Parathyroid adenoma (tissue), 2 donors: ENCODE data around the gene ASL.
"Not testable (repeated sequence)": the region's sequence is repeated elsewhere in the genome, so short reads cannot be mapped to it uniquely, and the experiment has no call there.

Experiments
- H2AFZ ChIP-seq: fragments of 300-600 bp; sonication (generic); one replicate; pipeline ENCODE4 v1.7.0; 2017; ENCODE audit warnings: antibody characterized with exemption, mild to moderate bottlenecking
- H3K27ac ChIP-seq: fragments of 300-600 bp; sonication (generic); one replicate; pipeline ENCODE4 v1.7.0; 2017
- H3K27me3 ChIP-seq: fragments of 300-600 bp; sonication (generic); one replicate; pipeline ENCODE4 v1.7.0; 2017; ENCODE audit warnings: low read length; ENCODE audit not compliant: control insufficient read depth, insufficient read depth
- H3K36me3 ChIP-seq: fragments of 300-600 bp; sonication (generic); one replicate; pipeline ENCODE4 v1.7.0; 2017; ENCODE audit warnings: low read length; ENCODE audit not compliant: control insufficient read depth, insufficient read depth
- H3K4me1 ChIP-seq: fragments of 300-600 bp; sonication (generic); one replicate; pipeline ENCODE4 v1.7.0; 2017; ENCODE audit warnings: control low read depth
- H3K4me2 ChIP-seq: fragments of 300-600 bp; sonication (generic); one replicate; pipeline ENCODE4 v1.7.0; 2017; ENCODE audit warnings: low read length
- H3K4me3 ChIP-seq: fragments of 300-600 bp; sonication (generic); one replicate; pipeline ENCODE4 v1.7.0; 2017; ENCODE audit warnings: low read depth, low read length
- H3K79me2 ChIP-seq: fragments of 300-600 bp; sonication (generic); one replicate; pipeline ENCODE4 v1.7.0; 2017; ENCODE audit warnings: control low read depth
- H3K9ac ChIP-seq: fragments of 300-600 bp; sonication (generic); one replicate; pipeline ENCODE4 v1.7.0; 2017; ENCODE audit warnings: mild to moderate bottlenecking
- H3K9me3 ChIP-seq: fragments of 300-600 bp; sonication (generic); one replicate; pipeline ENCODE4 v1.7.0; 2017; ENCODE audit warnings: low read length; ENCODE audit not compliant: control insufficient read depth
- TF ChIP-seq, protein P1 (sequence below): fragments of 300-600 bp; sonication (generic); IDR thresholded peaks from one replicate; pipeline ENCODE4 v1.7.0; 2017; ENCODE audit warnings: antibody characterized with exemption, mild to moderate bottlenecking
- donor health status: primary hyperparathyroidism.

The ASL gene

DNA sequence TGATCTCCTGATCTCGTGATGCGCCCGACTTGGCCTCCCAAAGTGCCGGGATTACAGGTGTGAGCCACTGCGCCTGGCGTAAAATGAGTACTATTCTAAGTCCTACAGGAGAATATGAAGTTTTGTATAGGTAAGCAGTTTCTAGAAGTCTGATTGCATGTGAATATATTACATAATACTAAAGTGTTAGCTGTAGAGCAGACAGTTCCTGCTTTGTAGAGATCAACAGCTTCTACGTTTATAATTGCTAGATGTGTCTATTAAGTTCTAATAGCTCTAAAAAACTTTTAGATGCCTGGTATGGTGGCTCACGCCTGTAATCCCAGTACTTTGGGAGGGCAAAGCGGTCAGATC, 47.5 kb downstream of the ASL start:
- H3K4me2 ChIP-seq = no peak overlapping the region
- H3K4me3 ChIP-seq = no peak overlapping the region
- no peaks in the 10 kb centered on the region for H3K27me3 ChIP-seq
- TF ChIP-seq, protein P1, sequence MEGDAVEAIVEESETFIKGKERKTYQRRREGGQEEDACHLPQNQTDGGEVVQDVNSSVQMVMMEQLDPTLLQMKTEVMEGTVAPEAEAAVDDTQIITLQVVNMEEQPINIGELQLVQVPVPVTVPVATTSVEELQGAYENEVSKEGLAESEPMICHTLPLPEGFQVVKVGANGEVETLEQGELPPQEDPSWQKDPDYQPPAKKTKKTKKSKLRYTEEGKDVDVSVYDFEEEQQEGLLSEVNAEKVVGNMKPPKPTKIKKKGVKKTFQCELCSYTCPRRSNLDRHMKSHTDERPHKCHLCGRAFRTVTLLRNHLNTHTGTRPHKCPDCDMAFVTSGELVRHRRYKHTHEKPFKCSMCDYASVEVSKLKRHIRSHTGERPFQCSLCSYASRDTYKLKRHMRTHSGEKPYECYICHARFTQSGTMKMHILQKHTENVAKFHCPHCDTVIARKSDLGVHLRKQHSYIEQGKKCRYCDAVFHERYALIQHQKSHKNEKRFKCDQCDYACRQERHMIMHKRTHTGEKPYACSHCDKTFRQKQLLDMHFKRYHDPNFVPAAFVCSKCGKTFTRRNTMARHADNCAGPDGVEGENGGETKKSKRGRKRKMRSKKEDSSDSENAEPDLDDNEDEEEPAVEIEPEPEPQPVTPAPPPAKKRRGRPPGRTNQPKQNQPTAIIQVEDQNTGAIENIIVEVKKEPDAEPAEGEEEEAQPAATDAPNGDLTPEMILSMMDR = no peak
- H3K36me3 ChIP-seq = no peaks in the 10 kb centered on the region
- peaks cover 18% of the 10 kb centered on the region for H3K79me2 ChIP-seq
- H2AFZ ChIP-seq = no peak overlapping the region
- H3K27ac ChIP-seq = no peak overlapping the region
- H3K9me3 ChIP-seq = no peaks in the 10 kb centered on the region
- no peak overlapping the region for H3K9ac ChIP-seq
- peaks cover 14% of the 10 kb centered on the region for H3K4me1 ChIP-seq

DNA sequence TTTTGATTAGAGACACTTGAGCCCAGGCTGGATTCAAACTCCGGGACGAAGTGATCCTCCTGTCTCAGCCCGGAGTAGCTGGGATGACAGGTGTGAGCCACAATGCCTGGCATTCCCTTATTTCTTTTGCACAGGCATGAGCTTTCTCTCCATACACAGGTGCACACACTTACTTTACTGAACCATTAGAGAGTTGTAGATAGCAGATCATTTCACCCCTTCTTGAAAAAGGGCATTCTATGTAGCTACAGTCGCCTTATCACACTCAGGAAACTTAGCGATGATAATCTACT, 48.9 kb downstream of the ASL start:
- H3K4me1 ChIP-seq = peaks cover 14% of the 10 kb centered on the region
- not testable (repeated sequence) for H3K9ac ChIP-seq, H3K4me2 ChIP-seq, H3K36me3 ChIP-seq, H3K9me3 ChIP-seq, H2AFZ ChIP-seq, H3K27ac ChIP-seq, H3K4me3 ChIP-seq, H3K27me3 ChIP-seq
- peaks cover 10% of the 10 kb centered on the region for H3K79me2 ChIP-seq

DNA sequence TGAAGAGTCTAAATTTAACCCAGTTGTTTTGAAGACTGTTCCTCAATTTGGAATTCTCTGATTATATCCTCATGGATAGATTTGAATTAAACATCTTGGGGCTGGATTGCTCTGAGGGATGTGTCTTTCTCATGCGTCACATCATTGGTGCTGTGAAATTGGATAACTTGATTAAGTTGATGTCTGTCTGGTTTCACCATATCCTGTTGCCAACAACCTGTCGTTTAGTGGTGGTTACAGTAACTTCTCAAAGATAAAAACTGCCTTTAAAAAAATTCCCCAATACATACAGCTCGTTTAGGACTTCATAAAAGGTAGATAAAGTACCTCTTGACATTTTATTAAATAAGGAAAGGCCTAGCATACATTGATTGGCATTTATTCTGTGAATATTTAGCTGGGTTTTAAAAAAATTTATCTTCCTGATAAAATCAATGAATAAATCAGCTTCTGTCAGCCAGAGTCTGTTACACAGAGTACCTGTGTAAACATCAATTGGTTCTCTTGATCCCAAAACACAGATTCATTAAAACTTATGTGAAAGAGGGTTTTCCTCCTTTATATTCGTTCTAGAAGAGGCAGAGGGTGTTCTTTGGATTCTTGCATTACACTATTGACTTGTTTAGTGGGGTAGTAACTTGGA, 49.6 kb downstream of the ASL start:
- H3K27ac ChIP-seq = peak overlapping the region; percentile 29
- no peak overlapping the region for H3K9ac ChIP-seq
- no peak overlapping the region for H3K4me3 ChIP-seq
- no peaks in the 10 kb centered on the region for H3K9me3 ChIP-seq
- H3K27me3 ChIP-seq = no peaks in the 10 kb centered on the region
- no peak overlapping the region for H2AFZ ChIP-seq
- peaks cover 10% of the 10 kb centered on the region for H3K79me2 ChIP-seq
- H3K36me3 ChIP-seq = no peaks in the 10 kb centered on the region
- TF ChIP-seq, protein P1 = no peak
- peaks cover 14% of the 10 kb centered on the region for H3K4me1 ChIP-seq
- peak overlapping the region; percentile 47 for H3K4me2 ChIP-seq

DNA sequence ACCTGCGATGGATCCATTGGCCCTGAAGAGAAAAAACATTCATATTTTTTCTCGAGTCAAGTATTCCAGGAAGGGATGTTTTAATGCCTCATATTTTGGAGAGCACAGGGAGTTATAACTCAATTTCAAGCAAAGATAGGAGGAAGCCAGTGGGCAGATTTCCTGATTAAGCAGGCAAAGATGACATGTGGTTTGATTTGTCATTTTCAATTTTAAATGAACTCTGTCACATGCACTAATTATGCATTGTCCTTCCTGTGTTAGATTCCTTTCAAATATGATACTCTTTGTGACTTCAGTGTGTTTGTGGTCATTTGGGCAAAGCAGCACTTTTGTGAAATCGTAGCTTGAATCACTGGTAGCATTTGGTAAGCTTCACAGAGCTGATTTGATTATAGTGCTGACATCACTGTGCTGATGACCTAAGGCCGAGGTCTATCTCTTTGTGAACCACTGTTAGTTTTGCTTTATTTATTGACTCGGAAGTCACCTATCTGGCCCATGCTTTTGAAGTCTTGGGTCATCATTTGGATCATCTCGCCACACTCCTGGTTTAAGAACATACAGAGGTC, 50.2 kb downstream of the ASL start:
- H2AFZ ChIP-seq, H3K79me2 ChIP-seq, H3K9ac ChIP-seq, H3K36me3 ChIP-seq, H3K27me3 ChIP-seq, H3K9me3 ChIP-seq, H3K4me3 ChIP-seq: not testable (repeated sequence)
- Histone ChIP-seq H3K4me1 (peaks cover 14% of the 10 kb centered on the region), H3K27ac (peak overlapping the region; percentile 29), H3K4me2 (peak overlapping the region; percentile 47)

DNA sequence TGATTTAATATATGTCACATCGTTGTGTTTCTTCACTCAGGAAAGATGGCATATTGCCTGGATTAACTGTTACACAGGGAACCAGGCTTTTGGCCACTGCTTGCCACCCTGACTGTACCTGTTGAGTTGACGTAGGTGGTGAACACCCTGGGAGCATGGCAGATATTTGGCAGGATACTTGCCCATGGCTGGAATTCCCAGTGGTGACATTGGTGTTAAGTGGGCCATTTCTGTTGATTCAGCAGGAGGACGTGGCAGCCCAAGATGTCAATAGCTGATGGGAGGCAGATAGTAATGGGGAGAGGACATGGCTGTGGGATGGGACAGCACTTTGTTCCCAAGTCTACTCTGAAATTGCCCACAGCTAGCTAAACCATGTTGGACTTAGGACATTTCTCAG, 51.6 kb downstream of the ASL start:
- H3K27ac ChIP-seq, H3K9ac ChIP-seq, H2AFZ ChIP-seq, H3K36me3 ChIP-seq, H3K9me3 ChIP-seq, H3K4me2 ChIP-seq, H3K4me3 ChIP-seq, H3K79me2 ChIP-seq, H3K27me3 ChIP-seq: not testable (repeated sequence)
- H3K4me1 ChIP-seq = peaks cover 14% of the 10 kb centered on the region

DNA sequence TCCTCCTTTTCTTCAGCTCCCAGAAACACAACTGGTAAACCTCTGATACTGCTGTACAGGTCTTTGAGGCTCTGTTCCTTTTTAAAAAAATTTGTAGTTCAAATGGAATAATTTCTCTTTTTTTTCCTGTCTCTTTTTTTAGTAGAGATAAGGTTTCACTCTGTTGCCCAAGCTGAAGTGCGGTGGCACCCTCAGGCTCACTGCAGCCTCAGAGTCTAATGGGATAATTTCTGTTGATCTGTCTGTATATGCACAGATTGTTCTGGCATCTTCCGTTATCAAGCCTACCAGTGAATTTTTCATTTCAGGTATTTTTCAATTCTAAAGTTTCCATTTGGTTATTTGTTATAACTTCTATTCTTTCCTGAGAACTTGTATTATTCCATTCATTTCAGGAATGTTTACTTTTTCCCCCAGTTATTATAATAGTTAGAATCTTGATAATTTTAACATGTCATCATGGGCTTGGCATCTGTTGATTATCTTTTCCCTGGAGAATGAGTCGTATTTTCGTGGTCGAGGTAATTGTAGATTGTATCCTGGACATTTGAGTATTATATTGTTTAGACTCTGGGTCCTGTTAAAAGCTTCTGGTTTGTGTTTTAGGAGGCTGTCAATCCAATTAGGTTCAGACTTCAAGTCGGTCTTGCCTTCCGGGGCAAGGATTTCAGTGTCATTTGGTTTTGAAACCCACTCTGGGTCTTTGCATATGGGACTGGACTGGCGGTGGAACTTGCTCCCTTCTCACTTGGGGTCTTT, 63.6 kb downstream of the ASL start:
- Histone ChIP-seq H3K4me2 (no peak overlapping the region), H3K36me3 (no peaks in the 10 kb centered on the region), H3K27ac (no peak overlapping the region), H3K9ac (no peak overlapping the region), H3K27me3 (no peaks in the 10 kb centered on the region), H3K4me1 (no peaks in the 10 kb centered on the region), H3K4me3 (no peak overlapping the region), H3K9me3 (no peaks in the 10 kb centered on the region), H3K79me2 (no peaks in the 10 kb centered on the region), H2AFZ (no peak overlapping the region)
- TF ChIP-seq, protein P1 = no peak
